Loucy (cell line): ENCODE results near the gene CACUL1.

Source experiments
- H2AFZ ChIP-seq: fragments of 200-600 bp; sonication (generic); 2 replicates; pipeline ENCODE4 v1.6.0; 2016; ENCODE audit warnings: antibody characterized with exemption, mild to moderate bottlenecking, low read length, moderate library complexity
- H3F3A ChIP-seq: fragments of 200-600 bp; 2 replicates; pipeline ENCODE4 v1.6.0; 2016; ENCODE audit warnings: antibody characterized with exemption, low read depth, mild to moderate bottlenecking
- H3K27me3 ChIP-seq: fragments of 200-600 bp; sonication (generic); 2 replicates; pipeline ENCODE4 v1.6.1; 2014; ENCODE audit warnings: low read length, mild to moderate bottlenecking; ENCODE audit not compliant: insufficient read depth, poor library complexity, severe bottlenecking
- H3K36me3 ChIP-seq: fragments of 200-600 bp; sonication (generic); 2 replicates; pipeline ENCODE4 v1.6.1; 2016; ENCODE audit warnings: low read length; ENCODE audit not compliant: insufficient read depth
- H3K4me1 ChIP-seq: fragments of 200-600 bp; sonication (generic); 2 replicates; pipeline ENCODE4 v1.5.1; 2014; ENCODE audit warnings: low read length, mild to moderate bottlenecking; ENCODE audit not compliant: insufficient read depth, poor library complexity, severe bottlenecking
- H3K4me2 ChIP-seq: fragments of 200-600 bp; sonication (generic); 2 replicates; pipeline ENCODE4 v1.6.0; 2014; ENCODE audit warnings: antibody characterized with exemption, low read length, low read depth, mild to moderate bottlenecking; ENCODE audit not compliant: poor library complexity, severe bottlenecking
- H3K4me3 ChIP-seq: fragments of 200-600 bp; sonication (generic); 2 replicates; pipeline ENCODE4 v1.5.1; 2014; ENCODE audit warnings: low read length, mild to moderate bottlenecking, mixed read lengths; ENCODE audit not compliant: poor library complexity, severe bottlenecking
- H3K79me2 ChIP-seq: fragments of 200-600 bp; sonication (generic); 2 replicates; pipeline ENCODE4 v1.6.1; 2014; ENCODE audit warnings: low read length; ENCODE audit not compliant: insufficient read depth
- H3K9ac ChIP-seq: fragments of 200-600 bp; sonication (generic); 2 replicates; pipeline ENCODE4 v1.6.0; 2014; ENCODE audit warnings: mild to moderate bottlenecking, low read depth, low read length, moderate library complexity; ENCODE audit not compliant: poor library complexity, severe bottlenecking
- H3K9me2 ChIP-seq: fragments of 200-600 bp; sonication (generic); replicated peaks from 2 replicates; pipeline ENCODE4 v1.6.1; 2016; ENCODE audit warnings: low read depth, low read length, mixed read lengths
- H3K9me3 ChIP-seq: fragments of 200-600 bp; sonication (generic); 2 replicates; pipeline ENCODE4 v1.6.1; 2014; ENCODE audit warnings: mild to moderate bottlenecking, antibody characterized with exemption, low read length, low read depth; ENCODE audit not compliant: insufficient read depth
- H4K20me1 ChIP-seq: fragments of 200-600 bp; sonication (generic); 2 replicates; pipeline ENCODE4 v1.6.0; 2014; ENCODE audit warnings: antibody characterized with exemption, low read length, mild to moderate bottlenecking; ENCODE audit not compliant: insufficient read depth, poor library complexity, severe bottlenecking
- EZH2phosphoT487 ChIP-seq: fragments of 200-600 bp; IDR thresholded peaks from 2 replicates; pipeline ENCODE4 v1.6.1; 2018; ENCODE audit warnings: antibody characterized with exemption, mild to moderate bottlenecking, moderate library complexity, borderline replicate concordance
- TF ChIP-seq, protein P1 (sequence below): fragments of 200-600 bp; sonication (generic); conservative IDR thresholded peaks from 2 replicates; pipeline ENCODE4 v1.5.1; 2014; ENCODE audit warnings: mild to moderate bottlenecking, antibody characterized with exemption, low read length

The CACUL1 gene

DNA sequence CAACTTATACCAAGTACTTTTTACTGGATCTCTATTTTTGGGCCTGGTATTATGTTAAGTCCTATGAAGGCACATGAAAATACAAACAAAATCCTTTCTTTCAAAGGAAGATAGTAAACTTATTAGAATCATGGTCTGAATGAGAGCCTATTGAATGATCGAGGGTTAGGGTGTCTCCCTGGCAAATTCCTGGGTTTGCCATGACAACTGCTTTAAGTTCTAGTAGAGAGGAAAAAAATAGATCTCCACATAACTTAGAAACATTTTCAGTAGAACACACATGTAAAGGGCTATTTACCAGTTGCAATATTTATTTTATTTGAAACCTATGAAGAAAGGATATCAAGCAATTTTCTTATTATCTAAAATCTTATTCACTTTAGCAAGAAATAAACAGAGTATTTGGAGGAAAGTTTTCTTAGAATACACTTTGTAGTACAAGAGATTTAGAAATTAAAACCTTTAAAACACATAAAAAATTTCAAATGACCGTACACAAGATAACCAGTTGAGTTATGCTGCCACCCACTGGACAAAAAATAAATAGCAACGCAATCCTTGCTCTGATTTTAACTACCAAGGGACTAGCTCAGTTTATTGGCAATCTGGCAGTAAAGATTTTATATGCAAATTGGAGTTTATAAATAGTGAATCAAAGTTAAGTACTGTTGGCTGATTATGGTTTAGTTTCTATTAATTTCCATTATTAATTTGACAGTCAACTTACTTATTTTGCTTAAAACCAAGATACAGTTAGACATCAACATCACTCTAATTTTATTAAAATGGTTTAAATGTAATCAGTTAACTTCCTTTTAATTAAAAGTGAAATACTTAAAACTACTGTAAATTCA is 33.9 kb downstream of the CACUL1 start:
- H3K4me2 ChIP-seq, result no peak overlapping the region
- H2AFZ ChIP-seq, result no peak overlapping the region
- peaks cover 39% of the 10 kb centered on the region for H3K79me2 ChIP-seq
- no peaks in the 10 kb centered on the region for H3K4me1 ChIP-seq
- no peak overlapping the region for H3K9ac ChIP-seq
- H4K20me1 ChIP-seq, result peaks cover 24% of the 10 kb centered on the region
- peaks cover 3% of the 10 kb centered on the region; the same call in 1 of the 2 replicates for H3F3A ChIP-seq
- H3K9me2 ChIP-seq, result no peaks in the 10 kb centered on the region
- H3K9me3 ChIP-seq, result no peaks in the 10 kb centered on the region
- no peaks in the 10 kb centered on the region for H3K27me3 ChIP-seq
- no peak overlapping the region for H3K4me3 ChIP-seq
- H3K36me3 ChIP-seq, result peaks cover 27% of the 10 kb centered on the region; the same call in 1 of the 2 replicates
- TF ChIP-seq EZH2phosphoT487, result no peak
- TF ChIP-seq, protein P1, sequence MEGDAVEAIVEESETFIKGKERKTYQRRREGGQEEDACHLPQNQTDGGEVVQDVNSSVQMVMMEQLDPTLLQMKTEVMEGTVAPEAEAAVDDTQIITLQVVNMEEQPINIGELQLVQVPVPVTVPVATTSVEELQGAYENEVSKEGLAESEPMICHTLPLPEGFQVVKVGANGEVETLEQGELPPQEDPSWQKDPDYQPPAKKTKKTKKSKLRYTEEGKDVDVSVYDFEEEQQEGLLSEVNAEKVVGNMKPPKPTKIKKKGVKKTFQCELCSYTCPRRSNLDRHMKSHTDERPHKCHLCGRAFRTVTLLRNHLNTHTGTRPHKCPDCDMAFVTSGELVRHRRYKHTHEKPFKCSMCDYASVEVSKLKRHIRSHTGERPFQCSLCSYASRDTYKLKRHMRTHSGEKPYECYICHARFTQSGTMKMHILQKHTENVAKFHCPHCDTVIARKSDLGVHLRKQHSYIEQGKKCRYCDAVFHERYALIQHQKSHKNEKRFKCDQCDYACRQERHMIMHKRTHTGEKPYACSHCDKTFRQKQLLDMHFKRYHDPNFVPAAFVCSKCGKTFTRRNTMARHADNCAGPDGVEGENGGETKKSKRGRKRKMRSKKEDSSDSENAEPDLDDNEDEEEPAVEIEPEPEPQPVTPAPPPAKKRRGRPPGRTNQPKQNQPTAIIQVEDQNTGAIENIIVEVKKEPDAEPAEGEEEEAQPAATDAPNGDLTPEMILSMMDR, result peak; percentile 92

DNA sequence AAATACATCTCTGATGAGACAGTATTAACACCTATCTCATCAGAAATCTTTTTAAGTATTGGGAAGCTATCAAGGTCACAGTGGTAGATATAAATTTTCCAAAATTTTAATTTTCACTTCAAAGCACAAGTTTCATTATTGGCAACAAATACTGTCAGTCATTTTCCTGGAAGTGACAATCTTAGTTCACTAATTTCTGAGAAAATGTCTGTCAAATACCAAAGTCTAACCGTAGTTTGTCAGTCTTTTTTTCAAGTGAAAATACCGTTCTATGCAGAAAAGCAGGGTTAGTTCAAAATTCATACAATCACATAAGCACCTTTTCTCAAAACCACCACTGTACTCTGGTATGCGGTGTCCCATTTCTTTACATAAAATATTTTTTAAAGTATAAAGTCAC is 40.4 kb downstream of the CACUL1 start:
- no peaks in the 10 kb centered on the region for H3K9me2 ChIP-seq
- H3K9me3 ChIP-seq, result no peaks in the 10 kb centered on the region
- peaks cover 10% of the 10 kb centered on the region; the same call in 1 of the 2 replicates for H3K36me3 ChIP-seq
- H3K4me2 ChIP-seq, result no peak overlapping the region
- no peak overlapping the region for H3K9ac ChIP-seq
- H3F3A ChIP-seq, result no peaks in the 10 kb centered on the region
- no peak overlapping the region for H2AFZ ChIP-seq
- peaks cover 20% of the 10 kb centered on the region for H3K4me1 ChIP-seq
- TF ChIP-seq EZH2phosphoT487, result no peak
- TF ChIP-seq, protein P1, result no peak
- no peak overlapping the region for H3K4me3 ChIP-seq
- H3K79me2 ChIP-seq, result peaks cover 25% of the 10 kb centered on the region
- no peaks in the 10 kb centered on the region for H3K27me3 ChIP-seq
- H4K20me1 ChIP-seq, result peaks cover 11% of the 10 kb centered on the region

DNA sequence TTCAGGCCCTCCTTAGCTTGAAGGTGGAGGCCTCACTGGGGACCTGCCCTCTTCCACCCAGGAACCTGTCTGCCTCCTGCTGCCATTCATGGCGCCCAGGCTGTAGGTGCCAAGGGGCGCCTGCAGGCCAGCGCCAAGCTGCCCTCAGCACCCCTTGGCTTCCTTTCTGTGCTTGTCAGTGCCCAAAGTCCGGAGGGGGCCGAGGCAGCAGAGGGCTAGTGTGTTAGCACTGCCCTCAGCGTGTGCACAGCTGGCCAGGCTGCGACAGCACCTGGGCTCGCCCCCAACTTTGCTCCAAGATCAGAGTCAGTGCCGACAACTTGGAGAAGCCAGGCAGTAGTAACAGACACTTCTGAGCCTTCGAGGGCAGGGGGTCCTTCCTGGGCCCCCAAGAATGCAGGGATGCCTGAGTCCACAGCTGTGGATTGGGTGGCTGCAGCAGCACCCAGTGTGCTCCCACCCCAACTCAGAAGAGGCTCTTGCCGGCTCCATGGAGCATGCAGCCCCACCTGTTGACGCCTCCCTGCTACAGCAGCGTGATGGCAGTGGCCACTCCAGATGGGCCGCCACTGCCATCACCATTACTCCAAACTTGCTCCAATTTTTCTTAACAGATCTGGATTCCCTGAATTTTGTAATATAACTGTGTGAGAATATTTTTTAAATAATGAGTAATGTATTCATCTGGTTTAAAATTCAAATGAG is 41.7 kb downstream of the CACUL1 start:
- no peak overlapping the region for H2AFZ ChIP-seq
- H3K9me2 ChIP-seq, result no peaks in the 10 kb centered on the region
- peaks cover 20% of the 10 kb centered on the region for H3K4me1 ChIP-seq
- H3K36me3 ChIP-seq, result peaks cover 7% of the 10 kb centered on the region; the same call in 1 of the 2 replicates
- H3K27me3 ChIP-seq, result no peaks in the 10 kb centered on the region
- peaks cover 14% of the 10 kb centered on the region for H4K20me1 ChIP-seq
- H3F3A ChIP-seq, result no peaks in the 10 kb centered on the region
- H3K4me3 ChIP-seq, result no peak overlapping the region
- H3K9ac ChIP-seq, result no peak overlapping the region
- no peak overlapping the region for H3K4me2 ChIP-seq
- H3K79me2 ChIP-seq, result peaks cover 32% of the 10 kb centered on the region
- no peaks in the 10 kb centered on the region for H3K9me3 ChIP-seq
- TF ChIP-seq, protein P1, result peak; percentile 62
- TF ChIP-seq EZH2phosphoT487, result no peak
